ENCODE measurements around the gene TMEM52B.
A peak's percentile ranks its signal among the peaks of the same experiment; 100 is the strongest.
"Not testable (repeated sequence)": the region's sequence is repeated elsewhere in the genome, so short reads cannot be mapped to it uniquely, and the experiment has no call there.

TMEM52B gene

DNA sequence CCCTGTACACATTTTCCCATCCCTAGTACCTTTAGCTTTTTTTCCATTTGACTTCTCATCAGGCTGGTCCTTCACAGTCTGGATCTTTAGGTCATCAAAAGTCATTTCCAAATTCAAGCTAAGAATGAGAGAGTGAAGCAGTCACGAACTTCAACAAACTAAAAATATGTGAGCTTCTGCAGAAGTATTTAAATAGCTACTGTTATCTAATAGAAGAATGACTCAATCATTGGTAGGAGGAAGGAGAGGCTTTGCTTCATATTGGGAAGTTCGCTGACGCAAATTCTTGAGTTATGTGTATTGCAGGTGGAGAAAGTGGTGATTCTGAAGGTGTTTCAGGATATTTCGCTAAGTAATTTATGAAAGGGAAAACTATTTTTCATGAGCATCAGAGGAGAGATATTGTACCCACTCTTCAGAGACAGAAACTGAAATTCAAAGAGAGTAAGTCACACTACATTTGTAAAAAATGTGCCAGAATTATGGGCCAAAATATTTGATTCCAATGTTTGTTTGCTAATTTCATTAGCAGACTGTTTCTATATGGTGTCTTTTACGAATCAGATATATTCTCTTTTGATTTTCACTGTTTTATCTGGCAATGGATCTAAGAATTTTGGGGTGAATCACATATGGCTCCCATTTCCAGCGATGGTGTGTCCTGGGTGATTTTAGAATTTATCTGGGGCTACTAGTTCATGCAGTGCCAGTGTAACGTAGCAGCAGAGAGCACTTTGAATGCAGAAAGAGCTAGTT, 6.7 kb upstream of the TMEM52B start, which contains the start of gene OLR1:
TSS of gene OLR1 (minus strand) at position 160 of the 756 bp plus-strand sequence. CDS start at position 105, 55 bp downstream.
- DNase-seq (ENCODE audit: low spot score) = no peak

DNA sequence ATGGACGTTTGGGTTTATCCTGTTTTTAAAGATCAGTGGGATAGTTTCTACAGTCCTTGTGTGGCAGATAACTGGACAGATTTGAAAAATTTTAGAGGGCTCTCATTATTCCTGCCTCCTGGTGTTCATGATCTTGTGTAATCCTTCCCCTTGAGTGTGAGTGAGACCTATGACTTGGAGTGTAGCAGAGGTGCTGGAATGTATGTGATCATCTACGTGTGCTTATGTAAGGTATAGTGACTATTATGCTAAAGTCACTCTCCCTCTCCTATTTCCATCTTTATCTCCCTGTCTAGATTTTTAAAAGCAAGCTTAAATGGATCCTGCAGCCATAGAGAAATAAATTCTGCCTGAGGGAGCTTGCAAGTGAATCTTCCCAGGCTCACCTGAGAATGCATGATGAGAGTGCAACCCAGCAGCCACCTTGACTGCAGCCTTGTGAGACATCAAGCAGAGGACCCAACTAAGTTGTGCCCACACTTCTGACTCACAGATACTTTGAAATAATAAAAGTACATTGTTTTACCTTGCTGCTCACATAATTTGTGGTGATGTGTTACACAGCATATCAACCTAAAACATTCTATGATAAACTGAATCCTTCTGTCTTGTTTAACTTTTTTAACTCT, 3.7 kb upstream of the TMEM52B start:
- DNase-seq (ENCODE audit: low spot score) = no peak

DNA sequence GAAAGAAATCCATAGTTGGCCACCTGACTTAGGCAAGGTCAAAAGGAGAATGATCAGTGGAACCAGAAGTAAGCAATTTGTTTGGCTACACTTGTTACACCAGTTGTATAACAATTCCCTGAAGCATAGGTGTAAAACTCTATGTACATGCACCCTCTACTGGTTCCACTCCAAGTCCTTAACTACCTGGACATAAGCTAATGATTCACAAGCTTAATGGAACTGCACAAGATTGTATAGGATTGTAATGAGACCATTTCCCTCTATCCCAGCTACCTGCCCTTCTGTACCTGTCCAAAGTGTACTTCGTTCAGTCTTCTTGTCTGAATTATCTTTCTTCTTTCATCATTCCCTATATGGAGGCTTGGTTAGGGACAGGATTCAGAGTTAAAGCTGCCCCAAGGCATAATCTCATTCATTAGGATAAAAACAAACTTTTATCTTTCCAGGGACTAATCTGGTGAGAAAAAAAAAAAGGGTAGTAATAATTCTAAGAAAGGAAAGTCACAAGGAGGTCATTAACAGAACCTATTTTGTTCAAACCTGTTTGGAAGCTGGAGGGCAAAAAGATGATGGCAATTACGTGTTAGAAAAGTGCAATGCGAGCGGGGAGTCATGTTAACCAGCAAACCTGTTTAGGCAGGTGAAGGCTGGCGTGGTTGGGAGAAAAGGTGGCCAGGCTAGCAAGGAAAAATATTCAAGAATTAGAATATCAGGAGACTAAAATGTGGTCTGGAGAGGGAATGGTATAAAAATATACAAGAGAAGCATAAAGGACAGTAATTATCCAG, 2.8 kb upstream of the TMEM52B start:
- no peak for DNase-seq (ENCODE audit: low spot score)

DNA sequence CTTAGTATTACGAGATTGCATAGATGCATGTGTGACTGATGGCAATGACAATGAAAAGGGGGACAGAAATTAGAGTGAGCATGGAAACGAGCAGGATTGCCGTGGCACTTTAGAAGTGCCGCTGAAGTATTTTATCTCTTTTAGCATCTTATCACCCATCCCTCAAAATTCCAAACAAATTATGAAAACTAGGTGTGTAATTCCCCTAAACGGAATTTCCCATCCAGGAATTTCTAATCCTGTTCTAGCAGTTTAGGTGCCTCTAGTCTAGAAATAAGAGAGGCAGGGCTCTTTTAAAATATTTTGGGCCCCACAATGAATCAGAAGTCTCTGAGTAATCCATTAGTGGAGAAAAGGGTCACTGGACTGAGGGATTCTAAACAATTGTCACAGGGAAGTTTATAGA, 947 bp downstream of the TMEM52B start:
- DNase-seq (ENCODE audit: low spot score) = no peak

DNA sequence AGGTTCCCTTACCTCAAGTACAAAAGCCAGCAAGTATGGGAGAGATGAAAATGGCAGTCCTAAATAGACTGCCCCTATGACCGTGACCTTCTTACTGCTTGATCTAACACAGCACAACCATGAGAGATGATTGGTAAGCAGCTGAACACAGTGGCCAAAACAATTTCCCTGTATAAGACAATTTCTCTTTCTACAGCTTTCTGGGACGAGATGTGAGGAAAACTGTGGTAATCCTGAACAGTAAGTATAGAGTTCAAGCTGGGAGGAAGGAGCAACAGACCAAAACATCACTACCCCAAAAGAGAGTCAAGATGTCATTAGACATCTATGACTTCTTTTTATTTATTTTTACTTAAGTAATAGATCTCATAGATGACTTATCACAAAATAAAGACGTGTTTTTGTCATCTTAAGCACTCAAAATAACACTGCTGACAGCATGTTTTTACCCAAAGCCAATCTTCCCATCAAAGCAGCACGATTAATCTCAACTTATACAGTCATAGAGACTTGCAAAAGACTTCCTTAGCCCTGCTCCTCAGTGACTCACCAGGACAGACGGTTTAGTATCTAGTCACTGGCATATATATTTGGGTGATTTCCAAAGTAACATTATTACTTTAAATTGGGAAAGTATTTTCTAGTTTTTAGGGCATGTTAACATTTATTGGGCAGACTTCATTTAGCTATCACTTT, 3.7 kb downstream of the TMEM52B start:
- no peak for DNase-seq (ENCODE audit: low spot score)

DNA sequence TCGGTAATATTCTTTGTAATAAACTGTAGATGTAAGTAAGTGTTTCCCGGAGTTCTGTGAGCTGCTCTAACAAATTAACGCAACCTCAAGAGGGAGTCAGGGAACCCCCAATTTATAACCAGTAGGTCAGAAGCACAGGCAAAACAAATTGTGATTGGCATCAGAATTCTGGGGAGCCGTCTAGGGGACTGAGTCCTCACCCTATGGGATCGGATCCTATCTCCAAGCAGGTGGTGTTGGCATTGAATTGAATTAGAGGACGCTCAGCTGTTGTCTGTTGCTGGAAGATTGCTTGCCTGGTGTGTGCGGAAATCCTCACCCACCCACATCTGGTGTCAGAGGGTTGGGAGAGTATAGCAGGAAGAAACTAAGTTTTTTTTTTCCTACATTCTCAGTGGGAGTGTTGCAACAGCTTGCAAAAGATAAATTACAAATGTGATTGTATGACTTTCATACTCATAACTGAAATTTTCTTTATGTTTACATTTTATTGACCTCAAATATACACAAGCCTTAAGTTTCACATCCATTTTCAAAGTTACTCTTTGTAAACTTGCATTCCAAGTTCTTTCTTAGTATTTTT, 5.5 kb downstream of the TMEM52B start:
- no peak for DNase-seq (ENCODE audit: low spot score)

DNA sequence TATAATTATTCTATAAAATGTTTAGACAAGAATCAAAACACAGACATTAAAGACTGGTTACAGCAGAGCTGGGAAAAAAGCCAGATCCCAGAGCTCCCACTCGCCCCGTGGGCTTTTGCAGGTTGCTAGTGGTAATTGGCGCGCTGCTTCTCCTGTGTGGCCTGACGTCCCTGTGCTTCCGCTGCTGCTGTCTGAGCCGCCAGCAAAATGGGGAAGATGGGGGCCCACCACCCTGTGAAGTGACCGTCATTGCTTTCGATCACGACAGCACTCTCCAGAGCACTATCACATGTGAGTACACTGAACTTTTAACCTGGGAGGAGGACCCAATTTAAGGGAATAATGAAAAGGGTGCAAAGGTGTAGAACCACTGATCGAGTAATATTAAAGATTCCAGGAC, 7.5 kb downstream of the TMEM52B start:
- DNase-seq (ENCODE audit: low spot score) = no peak

DNA sequence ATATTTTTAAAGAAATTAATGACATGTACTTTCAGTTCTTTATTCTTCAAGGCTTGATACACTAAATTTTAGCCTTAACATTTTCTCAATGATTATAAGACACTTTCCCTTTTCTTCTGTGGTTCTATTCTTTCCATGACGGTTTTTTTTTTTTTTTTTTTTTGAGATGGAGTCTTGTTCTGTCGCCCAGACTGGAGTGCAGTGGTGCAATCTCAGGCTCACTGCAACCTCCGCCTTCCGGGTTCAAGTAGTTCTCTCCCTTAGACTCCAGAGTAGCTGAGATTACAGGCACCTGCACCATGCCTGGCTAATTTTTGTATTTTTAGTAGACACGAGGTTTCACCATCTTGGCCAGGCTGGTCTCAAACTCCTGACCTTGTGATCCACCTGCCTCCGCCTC, 8.1 kb downstream of the TMEM52B start:
- DNase-seq (ENCODE audit: low spot score) = not testable (repeated sequence)

DNA sequence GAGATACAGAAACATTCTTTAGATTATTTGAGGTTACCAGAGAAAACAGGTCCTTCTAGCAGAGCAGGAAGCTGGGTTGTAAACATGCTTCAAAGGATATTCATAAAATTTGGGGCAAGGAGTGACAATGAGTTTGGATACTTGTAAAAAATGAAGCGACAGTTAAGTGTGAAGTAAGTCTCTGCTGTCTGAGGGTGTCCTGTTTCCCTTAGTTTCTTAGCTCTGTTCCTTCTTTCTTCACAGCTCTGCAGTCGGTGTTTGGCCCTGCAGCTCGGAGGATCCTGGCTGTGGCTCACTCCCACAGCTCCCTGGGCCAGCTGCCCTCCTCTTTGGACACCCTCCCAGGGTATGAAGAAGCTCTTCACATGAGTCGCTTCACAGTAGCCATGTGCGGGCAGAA, 10.8 kb downstream of the TMEM52B start:
- DNase-seq (ENCODE audit: low spot score) = no peak

DNA sequence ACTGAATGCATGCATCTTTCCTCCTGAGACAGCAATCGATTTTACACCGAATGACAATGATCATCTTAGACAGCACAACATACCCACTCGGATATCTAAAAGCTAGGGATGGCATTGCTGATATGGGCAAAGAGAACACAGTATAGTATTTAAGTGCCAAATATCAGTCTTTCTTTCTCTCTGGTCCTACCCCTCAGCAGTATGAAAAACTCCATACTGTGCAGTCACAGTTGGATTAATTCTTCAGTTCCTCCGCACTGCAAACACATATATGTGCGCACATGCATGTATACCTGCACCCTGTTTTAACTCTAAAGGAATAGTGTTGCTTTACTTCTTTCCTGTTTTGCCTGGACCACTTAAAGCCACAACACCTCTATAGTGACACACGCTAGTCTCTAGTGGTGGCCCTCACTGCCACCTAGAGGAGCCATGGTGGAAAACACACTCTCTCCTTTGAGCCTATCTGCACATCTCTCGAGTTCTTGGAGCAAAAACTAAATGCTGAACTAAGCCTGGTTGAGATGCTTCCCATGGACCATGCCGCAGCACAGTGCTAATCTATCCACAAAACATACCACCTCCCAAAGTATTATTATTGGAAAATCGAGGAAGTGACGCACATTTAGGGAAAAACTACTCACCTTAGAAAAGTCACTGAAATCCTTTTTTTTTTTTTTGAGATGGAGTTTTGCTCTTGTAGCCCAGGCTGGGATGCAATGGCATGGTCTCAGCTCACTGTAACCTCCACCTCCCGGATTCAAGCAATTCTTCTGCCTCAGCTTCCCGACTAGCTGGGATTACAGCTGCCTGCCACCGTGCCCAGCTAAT, 11.9 kb downstream of the TMEM52B start:
- DNase-seq (ENCODE audit: low spot score) = peak; percentile 48

DNA sequence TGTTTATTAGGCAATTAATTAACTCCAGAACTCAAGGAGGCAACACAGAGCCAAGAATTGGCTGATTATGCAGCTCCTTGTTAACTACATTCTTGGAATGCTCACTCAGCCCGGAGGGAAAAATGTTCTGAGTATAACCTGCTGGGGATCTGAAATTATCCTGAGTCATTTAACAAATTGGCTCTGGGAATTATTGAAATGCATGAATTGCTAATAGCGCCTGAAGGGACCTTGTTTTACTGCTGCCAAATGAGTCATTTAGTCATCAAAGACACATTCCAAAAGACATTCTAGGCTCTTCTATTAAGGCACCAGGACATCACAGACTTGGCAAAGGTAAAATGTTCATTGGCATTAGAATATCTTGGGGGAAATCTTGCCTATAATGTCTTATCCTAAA, 13.0 kb downstream of the TMEM52B start:
- DNase-seq (ENCODE audit: low spot score) = no peak

DNA sequence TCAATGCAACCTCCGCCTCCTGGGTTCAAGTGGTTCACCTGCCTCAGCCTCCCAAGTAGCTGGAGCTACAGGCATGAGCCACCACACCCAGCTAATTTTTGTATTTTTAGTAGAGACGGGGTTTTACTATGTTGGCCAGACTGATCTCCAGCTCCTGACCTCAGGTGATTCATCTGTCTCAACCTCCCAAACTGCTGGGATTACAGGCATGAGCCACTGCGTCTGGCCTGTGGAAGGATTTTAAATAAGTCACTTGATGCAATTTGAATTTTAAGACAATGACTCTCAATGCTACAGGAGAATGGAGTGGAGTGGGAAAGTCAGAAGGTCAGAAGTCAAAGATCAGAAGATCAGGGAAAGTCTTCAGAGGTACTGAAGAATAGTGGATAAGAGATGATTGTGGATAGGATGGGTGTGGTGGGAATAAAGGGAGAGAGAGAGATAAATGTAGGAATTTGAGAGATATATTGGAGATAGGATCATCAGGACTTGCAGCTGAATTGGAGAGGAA, 15.4 kb downstream of the TMEM52B start:
- no peak for DNase-seq (ENCODE audit: low spot score)

DNA sequence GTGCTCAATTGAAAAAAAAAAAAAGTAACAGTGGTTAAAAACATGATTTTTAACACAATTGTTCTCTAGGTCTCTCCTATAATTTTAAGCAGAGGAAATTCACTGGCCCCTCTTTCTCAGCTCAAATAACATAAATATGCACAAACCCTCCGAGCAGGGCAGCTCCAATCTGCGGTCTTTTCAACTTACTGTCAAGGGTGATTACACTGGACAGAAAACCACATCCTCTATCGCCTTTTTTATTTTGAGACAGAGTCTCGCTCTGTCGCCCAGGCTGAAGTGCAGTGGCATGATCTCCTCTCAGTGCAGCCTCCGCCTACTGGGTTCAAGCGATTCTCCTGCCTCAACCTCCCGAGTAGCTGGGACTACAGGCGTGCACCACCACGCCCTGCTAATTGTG, 17.4 kb downstream of the TMEM52B start:
- no peak for DNase-seq (ENCODE audit: low spot score)

DNA sequence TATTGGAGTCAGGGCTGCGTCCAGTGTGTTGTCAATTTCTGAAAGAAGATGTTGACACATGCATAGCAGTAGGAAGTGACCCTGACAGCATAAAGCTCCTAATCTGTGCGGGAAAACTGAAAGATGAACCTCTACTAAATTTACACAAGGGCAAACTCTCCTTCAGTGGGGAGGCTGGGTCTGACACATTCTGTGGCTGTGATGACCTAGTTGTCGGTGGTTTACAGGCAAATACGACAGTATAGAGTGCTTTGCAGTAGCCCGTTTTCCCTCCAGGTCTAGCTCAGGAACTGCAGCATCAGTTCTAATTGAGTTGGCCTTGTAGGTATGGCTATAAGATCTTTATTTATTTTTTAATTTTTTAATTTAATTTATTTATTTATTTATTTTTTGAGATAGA, 19.0 kb downstream of the TMEM52B start:
- DNase-seq (ENCODE audit: low spot score) = no peak

DNA sequence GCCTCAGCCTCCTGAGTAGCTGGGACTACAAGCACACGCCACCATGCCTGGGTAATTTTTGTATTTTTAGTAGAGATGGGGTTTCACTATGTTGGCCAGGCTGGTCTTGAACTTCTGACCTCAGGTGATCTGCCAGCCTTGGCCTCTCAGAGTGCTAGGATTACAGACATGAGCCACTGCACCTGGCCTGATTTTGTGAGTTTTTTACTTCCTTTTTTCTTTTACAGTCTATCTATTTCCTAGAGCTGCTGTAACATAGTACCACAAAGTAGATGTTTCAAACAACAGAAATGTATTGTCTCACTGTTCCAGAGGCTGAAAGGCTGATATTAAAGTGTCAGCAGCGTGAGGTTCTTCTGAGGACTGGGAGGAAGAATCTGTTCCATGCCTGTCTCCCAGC, 25.7 kb downstream of the TMEM52B start:
- DNase-seq (ENCODE audit: low spot score) = not testable (repeated sequence)

DNA sequence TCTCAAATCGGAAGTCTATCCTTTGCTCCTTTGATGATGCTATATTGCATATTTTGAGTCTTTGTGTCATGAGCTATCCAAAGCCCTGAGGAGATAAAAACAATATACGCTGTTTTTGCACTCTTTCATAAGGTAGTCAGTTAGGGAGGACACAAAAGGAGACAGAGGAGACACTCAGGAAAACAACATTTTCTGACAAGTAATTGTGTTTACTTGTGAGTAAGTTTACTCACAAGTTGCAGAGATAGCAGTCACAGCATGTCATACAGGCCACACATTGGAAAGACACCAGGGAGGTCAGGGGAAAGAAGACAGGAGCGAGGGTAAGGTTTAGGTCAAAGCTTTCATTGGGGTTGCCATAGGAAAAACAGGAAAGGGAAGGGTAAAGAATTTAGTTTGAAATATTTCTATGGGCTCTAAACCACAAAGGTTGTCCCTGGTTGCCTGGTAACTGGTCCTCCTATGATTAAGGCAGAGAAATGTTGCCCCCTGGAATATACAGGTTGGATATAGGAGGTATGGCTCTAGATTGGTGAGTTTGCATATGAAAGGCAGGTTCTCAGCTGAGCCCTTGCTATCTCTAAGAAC, 26.5 kb downstream of the TMEM52B start:
- DNase-seq (ENCODE audit: low spot score) = peak; percentile 43

DNA sequence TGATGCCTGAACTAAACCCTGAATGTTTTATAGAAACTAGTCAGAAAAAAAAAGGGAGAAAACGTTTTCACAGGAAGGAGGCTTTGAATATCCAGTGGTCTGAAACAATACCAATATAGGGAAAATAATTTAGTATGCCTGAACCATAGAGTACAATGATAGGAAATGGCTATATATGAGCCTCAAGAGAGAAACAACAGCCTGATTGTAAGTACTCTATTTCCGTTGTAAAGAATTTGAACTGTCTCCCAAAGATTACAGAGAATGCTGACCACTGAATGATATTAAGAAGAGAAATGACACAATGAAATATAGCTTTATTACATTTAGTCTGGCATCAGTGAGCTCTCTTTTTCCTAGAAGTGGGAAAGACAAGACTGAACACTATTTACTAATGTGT, 28.3 kb downstream of the TMEM52B start:
- DNase-seq (ENCODE audit: low spot score) = peak; percentile 42

DNA sequence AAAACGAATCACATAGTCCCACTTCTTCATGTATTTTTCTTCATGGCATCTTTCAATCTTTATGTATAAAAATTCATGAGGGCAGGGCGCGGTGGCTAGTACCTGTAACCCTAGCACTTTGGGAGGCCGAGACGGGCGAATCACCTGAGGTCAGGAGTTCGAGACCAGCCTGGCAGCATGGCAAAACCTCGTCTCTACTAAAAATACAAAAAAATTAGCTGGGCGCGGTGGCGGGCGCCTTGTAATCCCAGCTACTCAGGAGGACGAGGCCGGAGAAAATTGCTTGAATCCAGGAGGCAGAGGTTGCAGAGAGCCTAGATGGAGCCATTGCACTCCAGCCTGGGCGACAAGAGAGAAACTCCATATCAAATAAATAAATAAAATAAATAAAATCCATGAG, 31.4 kb downstream of the TMEM52B start:
- DNase-seq (ENCODE audit: low spot score) = no peak

DNA sequence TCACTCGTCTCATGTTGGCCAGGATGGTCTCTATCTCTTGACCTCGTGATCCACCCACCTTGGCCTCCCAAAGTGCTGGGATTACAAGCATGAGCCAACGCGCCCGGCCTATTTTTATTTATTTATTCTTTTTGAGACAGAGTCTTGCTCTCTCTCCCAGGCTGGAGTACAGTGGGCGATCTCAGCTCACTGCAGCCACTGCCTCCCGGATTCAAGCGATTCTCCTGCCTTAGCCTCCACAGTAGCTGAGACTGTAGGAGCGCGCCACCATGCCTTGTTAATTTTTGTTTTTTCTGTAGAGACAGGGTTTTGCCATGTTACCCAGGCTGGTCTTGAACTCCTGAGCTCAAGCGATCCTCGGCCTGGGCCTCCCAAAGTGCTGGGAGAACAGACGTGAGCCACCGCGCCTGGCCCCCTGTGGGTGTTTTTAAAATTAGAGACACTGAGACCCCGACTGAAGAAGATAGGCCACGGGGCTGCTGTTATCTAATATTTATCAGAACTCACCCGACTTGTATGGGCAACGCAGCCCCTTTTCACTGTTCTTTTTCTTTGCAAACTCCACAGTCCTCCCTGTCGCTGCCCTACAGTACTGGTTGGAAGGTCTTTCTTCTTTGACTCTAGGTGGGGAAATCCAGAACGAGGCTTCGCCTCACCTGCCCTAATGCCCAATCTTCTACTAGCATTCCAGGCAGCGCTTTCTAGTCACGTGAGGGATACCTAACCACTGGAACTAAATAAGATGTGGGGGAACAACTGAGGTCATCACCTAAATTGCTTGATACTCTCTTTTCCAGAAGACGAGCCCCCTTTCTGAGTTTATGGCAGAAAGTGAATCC, 32.5 kb downstream of the TMEM52B start:
- DNase-seq (ENCODE audit: low spot score) = no peak
